Measurements from ENCODE around the gene MYH1. TPM values are rescaled to one million over a fixed set of nuclear protein-coding genes. Genes with fewer than 3 reads are reported as not detected.

The MYH1 gene
- under 1 TPM in 1 of 4 donors, not detected in 3; 0.39 TPM for total RNA-seq

- no peaks in the 10 kb centered on the region for H3K4me1 ChIP-seq
- no peak for DNase-seq (ENCODE audit: low spot score in 2 of 2)
- WGBS, 2 donors: 73% methylated on average over 11 of the region's 11 CpGs
- H3K27ac ChIP-seq: no peak within 1 kb of the TSS
- H3K9me3 ChIP-seq: peaks cover 0 to 5% (median 1%) of the 10 kb centered on the region in 4 donors
- TF ChIP-seq CTCF (IDR thresholded peaks at IDR 0.05): no peak
- no peak for TF ChIP-seq POLR2A (IDR thresholded peaks at IDR 0.05)
- no peak for TF ChIP-seq EP300 (IDR thresholded peaks at IDR 0.05)
- no peaks in the 10 kb centered on the region for H3K36me3 ChIP-seq
- H3K4me3 ChIP-seq: no peak within 1 kb of the TSS
- no peaks in the 10 kb centered on the region for H3K27me3 ChIP-seq
Measured at GRCh38 chr17:10518271-10519037, at the start of gene MYH1. Gene MYH1 (minus strand): TSS chr17:10518542. CDS start chr17:10516642, 1,900 bp downstream.

DNA sequence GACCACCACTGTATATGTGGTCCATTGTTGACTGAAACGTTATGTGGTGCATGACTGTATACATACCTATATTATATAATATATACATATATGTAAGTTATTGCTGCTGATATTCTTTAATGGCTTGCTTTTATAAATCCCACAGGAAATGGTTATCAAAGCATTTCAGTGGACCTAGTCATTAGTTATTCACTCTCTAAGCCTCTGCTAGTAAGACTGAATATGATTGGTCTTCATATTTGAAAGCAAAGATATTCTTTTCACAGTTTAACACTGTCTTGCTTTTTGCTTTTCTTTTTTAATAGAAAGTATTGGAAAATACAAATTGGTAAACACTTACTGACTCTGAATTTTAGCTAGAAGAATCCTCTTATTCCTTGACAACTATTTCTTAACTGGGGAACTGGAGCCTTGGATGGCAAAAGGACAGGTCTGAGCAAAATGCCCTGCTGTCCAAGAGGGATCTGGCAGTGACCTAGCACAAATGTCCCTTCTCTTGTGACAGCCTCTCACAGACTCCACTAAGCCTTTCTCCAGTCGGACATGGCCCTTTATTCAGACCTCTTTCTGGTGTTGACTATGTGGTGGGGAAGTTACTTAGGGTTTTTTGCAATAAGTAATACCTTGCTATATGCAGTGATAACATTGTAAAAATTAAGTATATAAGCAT lies 45.8 kb upstream of the MYH1 start:
- Histone ChIP-seq H3K36me3 (no peaks in the 10 kb centered on the region), H3K4me1 (no peaks in the 10 kb centered on the region), H3K27me3 (no peaks in the 10 kb centered on the region), H3K9me3 (no peaks in the 10 kb centered on the region), H3K4me3 (no peak overlapping the region), H3K27ac (no peak overlapping the region)
- DNase-seq (ENCODE audit: low spot score in 2 of 2): no peak
- TF ChIP-seq POLR2A (IDR thresholded peaks at IDR 0.05): no peak
- TF ChIP-seq CTCF (IDR thresholded peaks at IDR 0.05): no peak
- no peak for TF ChIP-seq EP300 (IDR thresholded peaks at IDR 0.05)
- WGBS, 2 donors: 70 to 79% methylated on average over 2 of the region's 2 CpGs

DNA sequence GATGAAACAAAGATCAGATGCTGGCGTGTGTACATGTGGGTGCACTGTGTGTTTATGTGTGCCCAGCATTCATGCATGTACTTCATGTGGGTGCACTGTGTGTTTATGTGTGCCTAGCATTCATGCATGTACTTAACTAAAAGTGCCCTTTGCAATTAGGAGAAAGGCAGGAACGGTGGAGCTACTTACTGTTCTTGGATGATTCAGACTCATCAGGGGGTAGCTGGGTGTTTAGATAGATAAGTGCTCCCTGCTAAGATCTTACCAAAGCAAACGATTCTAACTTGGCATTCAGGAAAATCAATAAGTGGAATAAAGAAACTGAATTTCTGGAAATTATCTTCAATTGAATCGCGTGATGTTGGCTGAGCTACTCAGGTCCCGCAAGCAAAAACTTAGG lies 39.7 kb upstream of the MYH1 start:
- Histone ChIP-seq H3K9me3 (no peaks in the 10 kb centered on the region), H3K27me3 (no peaks in the 10 kb centered on the region), H3K36me3 (no peaks in the 10 kb centered on the region), H3K4me3 (no peak overlapping the region), H3K4me1 (peaks cover 0 to 6% (median 0%) of the 10 kb centered on the region in 4 donors), H3K27ac (no peak overlapping the region)
- WGBS, 2 donors: 82 to 86% methylated on average over 6 of the region's 6 CpGs
- TF ChIP-seq CTCF (IDR thresholded peaks at IDR 0.05): no peak
- no peak for TF ChIP-seq EP300 (IDR thresholded peaks at IDR 0.05)
- TF ChIP-seq POLR2A (IDR thresholded peaks at IDR 0.05): no peak
- no peak for DNase-seq (ENCODE audit: low spot score in 2 of 2)

DNA sequence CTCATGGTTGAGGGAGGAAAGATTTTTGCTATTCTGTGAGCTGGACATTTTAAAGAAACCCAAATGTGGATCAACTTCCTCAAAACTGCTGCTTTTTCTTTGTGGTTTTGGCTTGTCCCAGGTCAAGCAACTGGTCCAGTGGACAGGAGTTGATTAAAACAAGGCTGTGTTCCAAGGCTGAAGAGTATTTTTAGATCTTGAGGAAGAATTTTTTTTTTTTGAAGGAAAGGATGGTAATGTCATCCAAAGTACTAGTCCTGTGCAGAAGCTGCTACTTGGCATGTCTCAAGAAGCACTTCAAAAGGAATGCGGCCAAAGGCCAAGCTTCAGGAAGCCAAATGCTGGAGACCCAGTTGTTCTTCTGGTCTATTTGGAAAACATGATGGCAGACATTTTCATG lies 39.1 kb upstream of the MYH1 start:
- Histone ChIP-seq H3K4me3 (no peak overlapping the region), H3K27ac (no peak overlapping the region), H3K4me1 (peaks cover 0 to 6% (median 0%) of the 10 kb centered on the region in 4 donors), H3K27me3 (no peaks in the 10 kb centered on the region), H3K36me3 (no peaks in the 10 kb centered on the region), H3K9me3 (no peaks in the 10 kb centered on the region)
- TF ChIP-seq POLR2A (IDR thresholded peaks at IDR 0.05) (no peak), EP300 (IDR thresholded peaks at IDR 0.05) (no peak), CTCF (IDR thresholded peaks at IDR 0.05) (no peak)
- DNase-seq (ENCODE audit: low spot score in 2 of 2): no peak
- 82 to 89% methylated on average over 1 of the region's 1 CpG for WGBS, 2 donors

Measured in tibial nerve (tissue), 4 donors.